H9 (cell line): ENCODE data around the gene COPS6. TPM values are rescaled to one million over a fixed set of nuclear protein-coding genes. Genes with fewer than 3 reads are reported as not detected.

ENCODE experiments used
- DNase-seq: peaks from one replicate; pipeline ENCODE4 v3.0.0-alpha.2; 2017
- H2AFZ ChIP-seq: one replicate; pipeline ENCODE4 v1.6.1; 2013; ENCODE audit warnings: mild to moderate bottlenecking, low read length, control low read depth, moderate library complexity
- H2AK5ac ChIP-seq: 2 replicates; pipeline ENCODE4 v1.6.1; 2013; ENCODE audit warnings: low read length, control low read depth, mixed read lengths; ENCODE audit not compliant: insufficient read length
- H2BK120ac ChIP-seq: one replicate; pipeline ENCODE4 v1.6.1; 2013; ENCODE audit warnings: low read depth, mild to moderate bottlenecking, low read length, control low read depth, inconsistent platforms; ENCODE audit not compliant: poor library complexity, severe bottlenecking
- H2BK12ac ChIP-seq: 2 replicates; pipeline ENCODE4 v1.6.1; 2013; ENCODE audit warnings: low read length, control low read depth, mixed read lengths, low read depth; ENCODE audit not compliant: insufficient read length
- H2BK15ac ChIP-seq: 2 replicates; pipeline ENCODE4 v1.6.1; 2013; ENCODE audit warnings: low read depth, low read length, control low read depth
- H2BK20ac ChIP-seq: one replicate; pipeline ENCODE4 v1.6.1; 2013; ENCODE audit warnings: low read depth, mild to moderate bottlenecking, low read length, control low read depth, inconsistent platforms; ENCODE audit not compliant: poor library complexity, severe bottlenecking
- H2BK5ac ChIP-seq: 2 replicates; pipeline ENCODE4 v1.6.1; 2013; ENCODE audit warnings: low read length, control low read depth, mixed read lengths; ENCODE audit not compliant: insufficient read length
- H3K14ac ChIP-seq: 2 replicates; pipeline ENCODE4 v1.6.1; 2013; ENCODE audit warnings: low read length, control low read depth; ENCODE audit not compliant: insufficient read depth
- H3K18ac ChIP-seq: 2 replicates; pipeline ENCODE4 v1.6.1; 2013; ENCODE audit warnings: low read depth, mild to moderate bottlenecking, mixed read lengths, low read length, control low read depth; ENCODE audit not compliant: insufficient read length
- H3K23ac ChIP-seq: 2 replicates; pipeline ENCODE4 v1.6.1; 2013; ENCODE audit warnings: low read length, control low read depth, mixed read lengths, low read depth; ENCODE audit not compliant: insufficient read length
- H3K23me2 ChIP-seq: 2 replicates; pipeline ENCODE4 v1.6.1; 2013; ENCODE audit warnings: low read depth, mild to moderate bottlenecking, mixed read lengths, low read length, control low read depth; ENCODE audit not compliant: insufficient read length, poor library complexity, severe bottlenecking
- H3K27ac ChIP-seq: 2 replicates; pipeline ENCODE4 v1.5.1; 2013; ENCODE audit warnings: low read length, control low read depth, mixed read lengths, low read depth; ENCODE audit not compliant: insufficient read length
- H3K27me3 ChIP-seq: 2 replicates; pipeline ENCODE4 v1.6.1; 2013; ENCODE audit warnings: low read length, control low read depth, inconsistent platforms; ENCODE audit not compliant: insufficient read depth
- H3K4ac ChIP-seq: 2 replicates; pipeline ENCODE4 v1.6.1; 2013; ENCODE audit warnings: low read depth, mild to moderate bottlenecking, control low read depth, inconsistent platforms, low read length, moderate library complexity
- H3K4me1 ChIP-seq: 2 replicates; pipeline ENCODE4 v1.6.1; 2013; ENCODE audit warnings: low read length, control low read depth, inconsistent platforms; ENCODE audit not compliant: insufficient read depth
- H3K4me2 ChIP-seq: 2 replicates; pipeline ENCODE4 v1.6.1; 2013; ENCODE audit warnings: low read length, control low read depth, mixed read lengths; ENCODE audit not compliant: insufficient read length, insufficient read depth
- H3K56ac ChIP-seq: 2 replicates; pipeline ENCODE4 v1.6.1; 2013; ENCODE audit warnings: low read depth, mild to moderate bottlenecking, mixed read lengths, low read length, control low read depth; ENCODE audit not compliant: insufficient read length
- H3K79me1 ChIP-seq: 2 replicates; pipeline ENCODE4 v1.6.1; 2013; ENCODE audit warnings: low read depth, mild to moderate bottlenecking, moderate library complexity, low read length, control low read depth, inconsistent platforms; ENCODE audit not compliant: insufficient read depth, poor library complexity, severe bottlenecking
- H3K79me2 ChIP-seq: 2 replicates; pipeline ENCODE4 v1.6.1; 2013; ENCODE audit warnings: low read length, control low read depth, inconsistent platforms; ENCODE audit not compliant: insufficient read depth
- H3K9ac ChIP-seq: 2 replicates; pipeline ENCODE4 v1.6.1; 2013; ENCODE audit warnings: low read length, control low read depth, mixed read lengths; ENCODE audit not compliant: insufficient read length; ENCODE audit errors: extremely low read depth
- H3K9me3 ChIP-seq: one replicate; pipeline ENCODE4 v1.6.1; 2013; ENCODE audit warnings: low read depth, low read length, inconsistent platforms; ENCODE audit not compliant: control insufficient read depth
- H3T11ph ChIP-seq: one replicate; pipeline ENCODE4 v1.6.1; 2013; ENCODE audit warnings: mild to moderate bottlenecking, low read length, control low read depth, inconsistent platforms
- H4K20me1 ChIP-seq: one replicate; pipeline ENCODE4 v1.6.1; 2013; ENCODE audit not compliant: control insufficient read depth, insufficient read length, insufficient read depth
- H4K5ac ChIP-seq: 2 replicates; pipeline ENCODE4 v1.6.1; 2013; ENCODE audit warnings: low read depth, mild to moderate bottlenecking, mixed read lengths, low read length, control low read depth; ENCODE audit not compliant: insufficient read length
- H4K8ac ChIP-seq: replicated peaks from 2 replicates; pipeline ENCODE4 v1.6.1; 2013; ENCODE audit warnings: low read length, control low read depth, mixed read lengths, low read depth; ENCODE audit not compliant: insufficient read length
- H4K91ac ChIP-seq: 2 replicates; pipeline ENCODE4 v1.6.1; 2013; ENCODE audit warnings: low read depth, mild to moderate bottlenecking, moderate library complexity, mixed read lengths, low read length, control low read depth; ENCODE audit not compliant: insufficient read length
- H3K27ac Mint-ChIP-seq, 3 experiments: 2 replicates in 2 of 3; 3 replicates in 1 of 3; pipeline ENCODE4 v1.8.0; 2020 to 2021; ENCODE audit warnings: mixed read lengths in 3 of 3, mild to moderate bottlenecking in 1 of 3, moderate library complexity in 1 of 3
- H3K27me3 Mint-ChIP-seq: 2 replicates; pipeline ENCODE4 v1.8.0; 2021; ENCODE audit warnings: low read depth, mild to moderate bottlenecking, moderate library complexity, mixed read lengths
- H3K36me3 Mint-ChIP-seq, 3 experiments: 2 replicates in 2 of 3; 3 replicates in 1 of 3; pipeline ENCODE4 v1.8.0; 2020 to 2021; ENCODE audit warnings: low read depth in 3 of 3, mixed read lengths in 3 of 3; ENCODE audit not compliant: insufficient read depth in 1 of 3
- H3K4me1 Mint-ChIP-seq, 2 experiments: 2 replicates each; pipeline ENCODE4 v1.8.0; 2020; ENCODE audit warnings: mixed read lengths in 2 of 2
- H3K4me3 Mint-ChIP-seq, 2 experiments: 2 replicates in 1 of 2; 3 replicates in 1 of 2; pipeline ENCODE4 v1.8.0; 2020 to 2021; ENCODE audit warnings: mild to moderate bottlenecking in 2 of 2, mixed read lengths in 2 of 2, moderate library complexity in 1 of 2
- H3K9me3 Mint-ChIP-seq, 2 experiments: 2 replicates in 1 of 2; 3 replicates in 1 of 2; pipeline ENCODE4 v1.8.0; 2020; ENCODE audit warnings: mild to moderate bottlenecking in 2 of 2, mixed read lengths in 2 of 2, moderate library complexity in 1 of 2
- WGBS: extraction: QIAGEN DNeasy Blood & Tissue Kit; methylation state at CpG from one replicate; pipeline ENCODE4 v1.1.7; 2013; ENCODE audit warnings: missing lambda C conversion rate, low lambda C conversion rate, mixed read lengths; ENCODE audit not compliant: insufficient read length; ENCODE audit errors: extremely low coverage; 5-methylcytosine and 5-hydroxymethylcytosine counted together
- total RNA-seq: library from RNA; stranded (reverse); gene quantifications from 2 replicates; pipeline ENCODE4 v1.2.1, GENCODE V29; 2021
- TF ChIP-seq, protein P1 (sequence below): fragments of 200-600 bp; sonication (generic); conservative IDR thresholded peaks from 3 replicates; pipeline ENCODE4 v1.8.0; 2021; ENCODE audit warnings: antibody characterized with exemption, mild to moderate bottlenecking

The COPS6 gene
- total RNA-seq, 1 experiment from 2014 or later = 140 TPM

DNA sequence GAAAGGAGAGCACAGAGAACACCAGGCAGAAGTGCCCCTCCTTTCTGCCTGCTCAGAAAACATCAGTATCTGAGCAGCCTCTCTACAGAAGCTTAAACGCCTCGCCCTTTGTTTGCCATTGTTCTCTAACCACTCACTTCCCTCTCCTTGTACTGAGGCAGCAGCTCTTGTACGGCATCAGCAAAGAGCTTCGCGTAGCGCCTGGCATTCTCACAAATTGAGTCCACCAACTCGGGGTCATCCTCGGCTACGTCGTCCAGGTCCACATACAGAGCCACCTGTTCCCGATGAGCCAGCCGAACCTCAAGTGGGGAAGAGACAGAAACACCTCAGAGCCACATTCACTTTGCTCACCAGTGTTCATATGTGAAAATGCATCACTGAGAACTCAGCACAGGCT lies 10.7 kb downstream of the COPS6 start:
- Histone ChIP-seq H2BK15ac (no peak overlapping the region), H4K8ac (no peak overlapping the region), H3K23ac (no peak overlapping the region), H3K27ac (no peak overlapping the region), H4K20me1 (no peaks in the 10 kb centered on the region), H3K79me2 (peaks cover 5% of the 10 kb centered on the region; the same call in 1 of the 2 replicates), H2BK120ac (no peak overlapping the region), H3K14ac (no peak overlapping the region), H3K79me1 (peaks cover 3% of the 10 kb centered on the region), H4K91ac (no peak overlapping the region), H3K27me3 (no peaks in the 10 kb centered on the region), H3K4me1 (no peaks in the 10 kb centered on the region), H3K9me3 (no peaks in the 10 kb centered on the region), H3K4me2 (peak overlapping the region; percentile 75), H3K9ac (peak overlapping the region; percentile 100), H2BK20ac (no peak overlapping the region), H2AK5ac (no peak overlapping the region), H3K18ac (no peak overlapping the region), H2BK5ac (no peak overlapping the region), H3K4ac (no peak overlapping the region), H3K23me2 (no peaks in the 10 kb centered on the region), H2BK12ac (no peak overlapping the region), H3T11ph (no peak overlapping the region), H3K56ac (no peak overlapping the region), H4K5ac (no peak overlapping the region), H2AFZ (no peak overlapping the region)
- H3K4me1 Mint-ChIP-seq = peaks cover 20 to 34% of the 10 kb centered on the region in 2 experiments
- WGBS = no CpG with 5 or more reads among the region's 12 CpGs
- TF ChIP-seq, protein P1, sequence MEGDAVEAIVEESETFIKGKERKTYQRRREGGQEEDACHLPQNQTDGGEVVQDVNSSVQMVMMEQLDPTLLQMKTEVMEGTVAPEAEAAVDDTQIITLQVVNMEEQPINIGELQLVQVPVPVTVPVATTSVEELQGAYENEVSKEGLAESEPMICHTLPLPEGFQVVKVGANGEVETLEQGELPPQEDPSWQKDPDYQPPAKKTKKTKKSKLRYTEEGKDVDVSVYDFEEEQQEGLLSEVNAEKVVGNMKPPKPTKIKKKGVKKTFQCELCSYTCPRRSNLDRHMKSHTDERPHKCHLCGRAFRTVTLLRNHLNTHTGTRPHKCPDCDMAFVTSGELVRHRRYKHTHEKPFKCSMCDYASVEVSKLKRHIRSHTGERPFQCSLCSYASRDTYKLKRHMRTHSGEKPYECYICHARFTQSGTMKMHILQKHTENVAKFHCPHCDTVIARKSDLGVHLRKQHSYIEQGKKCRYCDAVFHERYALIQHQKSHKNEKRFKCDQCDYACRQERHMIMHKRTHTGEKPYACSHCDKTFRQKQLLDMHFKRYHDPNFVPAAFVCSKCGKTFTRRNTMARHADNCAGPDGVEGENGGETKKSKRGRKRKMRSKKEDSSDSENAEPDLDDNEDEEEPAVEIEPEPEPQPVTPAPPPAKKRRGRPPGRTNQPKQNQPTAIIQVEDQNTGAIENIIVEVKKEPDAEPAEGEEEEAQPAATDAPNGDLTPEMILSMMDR = no peak
- no peaks in the 10 kb centered on the region; the same call in 1 of the 2 replicates for H3K27me3 Mint-ChIP-seq
- peaks cover 0 to 3% of the 10 kb centered on the region in 2 experiments; a peak in 1 of 5 replicates for H3K9me3 Mint-ChIP-seq
- H3K27ac Mint-ChIP-seq = peak overlapping the region; percentile 95 to 99 (median 95)
- H3K4me3 Mint-ChIP-seq = peak overlapping the region; percentile 93 to 95
- DNase-seq = no peak
- peaks cover 59 to 75% (median 71%) of the 10 kb centered on the region in 3 experiments for H3K36me3 Mint-ChIP-seq
